ENCODE results near the gene CBFA2T3. TPM values are rescaled to one million over a fixed set of nuclear protein-coding genes. Genes with fewer than 3 reads are reported as not detected.

The CBFA2T3 gene
- 0.21 to 0.56 TPM (median 0.23 TPM) in 5 replicates for total RNA-seq (2022; extraction: Qiagen RNA extraction; ENCODE audit: low read depth)

DNA sequence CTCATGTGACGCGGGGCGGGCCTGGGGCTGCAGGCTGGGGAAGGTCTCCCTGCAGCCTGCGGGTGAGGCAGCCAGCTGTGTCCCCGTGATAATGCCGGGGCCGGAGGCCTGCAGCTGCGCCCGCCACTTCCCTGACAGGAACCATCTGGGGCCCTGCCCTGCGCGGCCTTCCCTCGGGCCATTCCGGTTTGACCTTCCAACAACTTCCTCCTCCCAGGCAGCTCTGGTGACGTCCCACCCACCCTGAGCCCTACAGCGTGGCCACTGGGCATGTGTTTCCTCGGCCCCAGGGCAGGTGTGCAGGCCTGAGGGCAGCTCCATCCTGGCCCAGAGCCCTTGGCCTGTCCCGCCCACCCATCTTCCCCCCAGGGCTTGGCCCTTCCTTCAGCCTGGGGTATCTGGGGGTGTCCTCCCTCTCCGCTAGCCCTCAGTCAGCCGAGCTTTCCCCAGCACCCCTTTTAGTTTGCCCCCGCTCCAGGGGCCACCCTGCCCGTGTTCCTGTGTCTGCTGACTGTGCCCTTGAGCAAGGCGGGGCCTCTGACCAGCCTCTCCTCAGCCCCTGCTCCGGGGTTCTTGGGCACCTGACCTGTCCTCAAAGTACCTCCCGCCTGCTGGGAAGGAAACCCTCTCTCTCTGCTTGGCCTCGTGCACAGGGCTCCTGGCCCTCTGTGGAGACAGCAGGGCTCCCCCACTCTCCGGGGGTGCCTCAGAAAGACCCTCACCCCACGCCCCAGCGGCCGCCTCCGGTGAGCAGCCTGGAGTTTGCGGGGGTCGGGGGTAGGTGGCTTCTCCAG lies at the start of gene CBFA2T3:
CBFA2T3 (minus strand) TSS at position 190 of the 794 bp plus-strand sequence. CDS start 400 bp downstream, outside the sequence.

DNA sequence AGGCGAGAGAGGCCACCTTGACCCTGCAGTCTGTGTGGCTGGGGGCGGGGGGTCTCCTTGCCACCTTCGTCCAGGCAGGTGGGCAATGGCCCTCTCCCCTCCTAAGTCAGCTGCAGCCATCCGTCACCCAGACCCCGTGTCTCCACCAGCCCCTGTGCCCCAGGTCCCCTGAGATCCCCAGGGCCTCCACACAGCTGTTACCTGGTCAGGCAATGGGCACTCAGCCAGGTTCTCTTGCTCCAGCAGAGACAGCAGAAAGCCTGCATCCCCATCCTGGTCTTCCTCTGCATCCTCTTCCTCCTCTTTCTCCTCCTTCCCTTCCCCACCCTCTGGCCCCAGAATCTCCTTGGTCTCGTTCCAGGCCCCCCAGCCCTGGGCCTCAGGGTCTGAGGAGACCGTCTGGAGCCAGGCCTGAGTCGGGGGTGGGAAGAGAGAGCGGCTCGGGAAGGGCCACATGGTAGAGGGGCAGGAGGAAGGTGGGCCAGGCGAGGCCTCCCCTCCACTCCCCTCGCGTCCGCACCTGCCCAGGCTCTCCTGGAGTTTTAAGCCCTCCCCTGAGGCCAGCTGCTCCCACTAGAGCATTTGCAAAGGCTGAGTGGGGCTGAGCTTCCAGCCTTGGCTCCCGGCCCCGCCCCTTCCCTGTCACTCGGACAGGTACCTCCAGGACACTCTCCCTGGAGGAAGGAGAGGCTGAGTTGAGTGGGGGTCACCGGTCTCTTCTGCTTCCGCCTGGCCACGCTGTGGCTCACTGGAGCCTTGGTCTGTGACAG lies 110.7 kb downstream of the CBFA2T3 start, which contains the start of gene PABPN1L:
PABPN1L (minus strand) TSS at position 510 of the 770 bp plus-strand sequence; CDS start at position 456, 54 bp downstream.

DNA sequence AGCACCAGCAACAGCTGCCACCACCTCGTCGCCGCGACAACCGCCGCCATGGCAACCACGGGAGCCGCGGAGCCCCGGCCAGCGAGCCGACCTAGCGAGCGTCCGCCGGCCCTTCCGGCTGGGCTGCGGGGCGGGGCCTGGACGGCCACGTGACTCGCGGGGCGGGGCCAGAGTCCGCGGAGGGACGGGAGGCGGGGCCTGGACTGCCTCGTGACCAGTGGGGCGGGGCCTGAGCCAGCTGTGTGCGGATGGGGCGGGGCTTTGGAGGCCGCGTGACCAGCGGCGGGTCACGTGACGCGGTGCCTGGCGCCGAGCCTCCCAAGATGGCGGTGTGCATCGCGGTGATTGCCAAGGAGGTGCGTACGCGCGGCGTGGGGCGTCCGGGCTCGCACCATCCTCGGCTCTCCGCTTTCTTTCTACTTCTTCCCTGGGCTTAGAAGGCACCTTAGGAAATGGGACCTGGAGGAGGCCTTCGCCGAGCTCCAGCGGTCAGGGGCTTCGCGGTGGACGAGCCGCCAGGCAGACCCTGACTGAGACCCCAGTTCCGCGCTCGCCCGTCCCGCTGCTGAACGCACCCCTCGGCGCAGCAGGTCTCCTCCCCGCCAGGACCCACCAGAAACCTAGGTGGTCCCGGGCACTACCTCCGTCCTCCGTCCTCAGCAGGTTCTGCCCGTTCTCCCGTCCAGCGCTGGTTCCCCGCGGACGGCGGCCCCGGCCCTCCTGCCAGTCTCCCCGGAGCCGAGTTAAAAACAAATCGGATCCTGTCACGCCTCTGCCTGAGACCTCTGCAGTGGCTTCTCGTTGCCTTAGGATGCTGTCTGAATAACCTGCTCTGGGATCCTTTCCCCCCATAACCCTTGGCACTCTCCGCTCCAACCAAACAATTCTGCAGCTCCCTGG lies 119.9 kb downstream of the CBFA2T3 start, which contains the start of the genes GALNS and TRAPPC2L:
GALNS (minus strand) TSS at position 120 of the 900 bp plus-strand sequence; CDS start at position 50, 70 bp downstream.
TRAPPC2L (plus strand) TSS at position 300 of the 900 bp plus-strand sequence; CDS start at position 324, 24 bp downstream.

Other genes with a start within 250 kb of the CBFA2T3 start
- gene PIEZO1, start 192.0 kb downstream of the CBFA2T3 start, total RNA-seq (2022; extraction: Qiagen RNA extraction; ENCODE audit: low read depth) = 90.3 to 153 TPM (median 131 TPM) in 5 replicates
- 20.7 to 35.5 TPM (median 32.4 TPM) in 5 replicates for gene CDT1, start 173.4 kb downstream of the CBFA2T3 start, total RNA-seq (2022; extraction: Qiagen RNA extraction; ENCODE audit: low read depth)
- gene APRT, start 165.3 kb downstream of the CBFA2T3 start, total RNA-seq (2022; extraction: Qiagen RNA extraction; ENCODE audit: low read depth) = 284 to 410 TPM (median 397 TPM) in 5 replicates
- 34.1 to 47.3 TPM (median 44.3 TPM) in 5 replicates for gene GALNS, start 120.3 kb downstream of the CBFA2T3 start, total RNA-seq (2022; extraction: Qiagen RNA extraction; ENCODE audit: low read depth)
- 94.9 to 133 TPM (median 101 TPM) in 5 replicates for gene TRAPPC2L, start 120.1 kb downstream of the CBFA2T3 start, total RNA-seq (2022; extraction: Qiagen RNA extraction; ENCODE audit: low read depth)
- not detected in 5 replicates for gene PABPN1L, start 110.5 kb downstream of the CBFA2T3 start, total RNA-seq (2022; extraction: Qiagen RNA extraction; ENCODE audit: low read depth)
- 15.5 to 20.7 TPM (median 18.8 TPM) in 5 replicates for gene ACSF3, start 116.6 kb upstream of the CBFA2T3 start, total RNA-seq (2022; extraction: Qiagen RNA extraction; ENCODE audit: low read depth)
- gene CDH15, start 194.5 kb upstream of the CBFA2T3 start, total RNA-seq (2022; extraction: Qiagen RNA extraction; ENCODE audit: low read depth) = 0.10 TPM in 1 of 5 replicates, not detected in the others
- 0.64 to 1.7 TPM (median 1.1 TPM) in 5 replicates for gene SLC22A31, start 223.3 kb upstream of the CBFA2T3 start, total RNA-seq (2022; extraction: Qiagen RNA extraction; ENCODE audit: low read depth)
- 9.6 to 13.7 TPM (median 12.9 TPM) in 5 replicates for gene ZNF778, start 240.5 kb upstream of the CBFA2T3 start, total RNA-seq (2022; extraction: Qiagen RNA extraction; ENCODE audit: low read depth)